H1 (cell line): ENCODE measurements around the gene MYO16. TPM values are rescaled to one million over a fixed set of nuclear protein-coding genes. Genes with fewer than 3 reads are reported as not detected.

Experiments
- CTCF ChIA-PET: fragments of 300-600 bp; sonication (Branson Sonifier 250); formaldehyde crosslinking; loops from one replicate; lab custom pipeline; 2021; ENCODE audit not compliant: partially characterized antibody; lab: Charles Lee
- POLR2A ChIA-PET: fragments of 300-600 bp; sonication (Branson Sonifier 250); formaldehyde crosslinking; loops from one replicate; lab custom pipeline; 2021; ENCODE audit warnings: inconsistent platforms; ENCODE audit not compliant: partially characterized antibody; lab: Charles Lee
- DNase-seq, 2 experiments: peaks; one replicate each; pipeline versions ENCODE4 v3.0.0 to v3.0.0-alpha.2; 2010 to 2022; ENCODE audit warnings: low spot score in 2 of 2, low read depth in 1 of 2, mixed read lengths in 1 of 2
- FAIRE-seq: peaks from 2 replicates; lab custom pipeline; 2011; peaks lifted over from hg19 to GRCh38; lab: Jason Lieb, UNC
- H2AFZ ChIP-seq: 2 replicates; pipeline ENCODE4 v1.8.1; 2012; ENCODE audit warnings: low read length, inconsistent platforms
- H2AK5ac ChIP-seq: 2 replicates; pipeline ENCODE4 v1.6.1; 2013; ENCODE audit warnings: low read depth, low read length
- H2BK120ac ChIP-seq: replicated peaks from 2 replicates; pipeline ENCODE3; 2013; ENCODE audit warnings: low read depth, low read length, inconsistent platforms
- H2BK12ac ChIP-seq: 2 replicates; pipeline ENCODE4 v1.6.1; 2013; ENCODE audit warnings: low read depth, low read length
- H2BK15ac ChIP-seq: 2 replicates; pipeline ENCODE4 v1.6.1; 2013; ENCODE audit warnings: low read length
- H2BK20ac ChIP-seq: 2 replicates; pipeline ENCODE4 v1.6.1; 2013; ENCODE audit warnings: low read length
- H2BK5ac ChIP-seq: 2 replicates; pipeline ENCODE4 v1.6.1; 2013; ENCODE audit warnings: low read depth, low read length
- H3K14ac ChIP-seq: 2 replicates; pipeline ENCODE4 v1.6.1; 2013; ENCODE audit warnings: inconsistent platforms; ENCODE audit not compliant: insufficient read length
- H3K18ac ChIP-seq: 2 replicates; pipeline ENCODE4 v1.6.1; 2013; ENCODE audit warnings: low read length; ENCODE audit errors: extremely low read depth
- H3K23ac ChIP-seq: 2 replicates; pipeline ENCODE4 v1.6.1; 2013; ENCODE audit warnings: inconsistent platforms; ENCODE audit not compliant: insufficient read length
- H3K23me2 ChIP-seq: 2 replicates; pipeline ENCODE4 v1.6.1; 2013; ENCODE audit warnings: low read depth, low read length
- H3K27ac ChIP-seq: 2 replicates; pipeline ENCODE4 v1.6.1; 2011; ENCODE audit warnings: low read depth, low read length, inconsistent platforms
- H3K27me3 ChIP-seq, 4 experiments: replicated peaks in 1 of 4; 1 replicate in 1 of 4; 2 replicates in 3 of 4; pipeline versions ENCODE4 v1.6.1 to v1.8.1; 2011 to 2013; ENCODE audit warnings: low read length in 3 of 4, mild to moderate bottlenecking in 3 of 4, inconsistent platforms in 2 of 4, mixed read lengths in 2 of 4, moderate library complexity in 1 of 4; ENCODE audit not compliant: control insufficient read depth in 3 of 4, insufficient read depth in 3 of 4; ENCODE audit errors: extremely low read depth in 1 of 4
- H3K36me3 ChIP-seq, 4 experiments: 2 replicates each; pipeline versions ENCODE4 v1.6.1 to v1.8.1; 2011 to 2013; ENCODE audit warnings: mild to moderate bottlenecking in 4 of 4, low read length in 3 of 4, moderate library complexity in 2 of 4, control low read depth in 1 of 4, inconsistent platforms in 1 of 4; ENCODE audit not compliant: insufficient read depth in 4 of 4, control insufficient read depth in 2 of 4
- H3K4ac ChIP-seq: replicated peaks from 2 replicates; pipeline ENCODE3; 2013; ENCODE audit warnings: low read length, low read depth, mixed read lengths, inconsistent platforms; ENCODE audit not compliant: insufficient read length
- H3K4me1 ChIP-seq, 4 experiments: replicated peaks in 1 of 4; 1 replicate in 1 of 4; 2 replicates in 3 of 4; pipeline versions ENCODE4 v1.6.1 to v1.8.1; 2011 to 2013; ENCODE audit warnings: low read length in 3 of 4, inconsistent platforms in 2 of 4, mixed read lengths in 1 of 4; ENCODE audit not compliant: insufficient read depth in 4 of 4, control insufficient read depth in 3 of 4
- H3K4me2 ChIP-seq, 2 experiments: 2 replicates each; pipeline versions ENCODE4 v1.6.1 to v1.8.1; 2011 to 2013; ENCODE audit warnings: low read depth in 2 of 2, low read length in 2 of 2, control low read depth in 1 of 2, inconsistent platforms in 1 of 2, mild to moderate bottlenecking in 1 of 2; ENCODE audit not compliant: insufficient read depth in 1 of 2
- H3K4me3 ChIP-seq, 4 experiments: fragments of 200-600, 300-600 bp in 1 of 4; sonication (generic), shearing (Covaris generic), sonication (Bioruptor Twin) in 1 of 4; 2 replicates each; pipeline versions ENCODE4 v1.5.1 to v1.8.1; 2011 to 2016; ENCODE audit warnings: low read length in 4 of 4, low read depth in 3 of 4, control low read depth in 2 of 4, inconsistent platforms in 2 of 4, mild to moderate bottlenecking in 2 of 4, mixed read lengths in 1 of 4, moderate library complexity in 1 of 4; ENCODE audit not compliant: insufficient read depth in 2 of 4; ENCODE audit errors: extremely low read depth in 1 of 4
- H3K56ac ChIP-seq: replicated peaks from 2 replicates; pipeline ENCODE3; 2013; ENCODE audit warnings: low read depth, mild to moderate bottlenecking, mixed read lengths, low read length, inconsistent platforms; ENCODE audit not compliant: insufficient read length
- H3K79me1 ChIP-seq: 2 replicates; pipeline ENCODE4 v1.6.1; 2013; ENCODE audit warnings: low read depth, low read length, control low read depth
- H3K79me2 ChIP-seq, 2 experiments: 2 replicates each; pipeline versions ENCODE4 v1.6.1 to v1.8.1; 2012 to 2013; ENCODE audit warnings: low read length in 2 of 2, mild to moderate bottlenecking in 2 of 2, inconsistent platforms in 1 of 2; ENCODE audit not compliant: insufficient read depth in 2 of 2, control insufficient read depth in 1 of 2
- H3K9ac ChIP-seq, 4 experiments: replicated peaks in 1 of 4; 1 replicate in 1 of 4; 2 replicates in 3 of 4; pipeline versions ENCODE4 v1.6.1 to v1.8.1; 2011 to 2013; ENCODE audit warnings: low read depth in 3 of 4, low read length in 3 of 4, control low read depth in 2 of 4, mild to moderate bottlenecking in 2 of 4, moderate library complexity in 2 of 4, inconsistent platforms in 1 of 4; ENCODE audit errors: extremely low read depth in 1 of 4
- H3K9me3 ChIP-seq, 2 experiments: 2 replicates each; pipeline versions ENCODE4 v1.6.1 to v1.8.1; 2012 to 2013; ENCODE audit warnings: mild to moderate bottlenecking in 2 of 2, moderate library complexity in 2 of 2, control low read depth in 1 of 2, inconsistent platforms in 1 of 2, low read depth in 1 of 2, low read length in 1 of 2, mixed read lengths in 1 of 2; ENCODE audit not compliant: insufficient read depth in 2 of 2
- H4K20me1 ChIP-seq, 2 experiments: replicated peaks in 1 of 2; 2 replicates each; pipeline versions ENCODE3 to v1.8.1; 2011 to 2013; ENCODE audit warnings: inconsistent platforms in 2 of 2, low read length in 2 of 2, mild to moderate bottlenecking in 1 of 2; ENCODE audit not compliant: insufficient read depth in 2 of 2, control insufficient read depth in 1 of 2
- H4K5ac ChIP-seq: 2 replicates; pipeline ENCODE4 v1.6.1; 2013; ENCODE audit warnings: low read length, low read depth, mixed read lengths, inconsistent platforms; ENCODE audit not compliant: insufficient read length
- H4K8ac ChIP-seq: 2 replicates; pipeline ENCODE4 v1.8.0; 2013; ENCODE audit warnings: mild to moderate bottlenecking, moderate library complexity, low read length, inconsistent platforms; ENCODE audit not compliant: insufficient read depth; ENCODE audit errors: extremely low read depth
- H4K91ac ChIP-seq: replicated peaks from 2 replicates; pipeline ENCODE3; 2013; ENCODE audit warnings: low read length, mixed read lengths, inconsistent platforms; ENCODE audit not compliant: insufficient read length
- FOSL1 ChIP-seq: IDR thresholded peaks from 2 replicates; pipeline ENCODE4 v1.6.1; 2011; ENCODE audit warnings: mild to moderate bottlenecking, low read depth, low read length, moderate library complexity; ENCODE audit not compliant: insufficient read depth
- GABPA ChIP-seq: IDR thresholded peaks from 2 replicates; pipeline ENCODE4 v1.6.1; 2011; ENCODE audit warnings: mild to moderate bottlenecking, low read length, moderate library complexity, borderline replicate concordance; ENCODE audit not compliant: insufficient read depth
- KDM5A ChIP-seq: fragments of 200-600 bp; IDR thresholded peaks from 2 replicates; pipeline ENCODE4 v1.7.1; 2012; ENCODE audit warnings: mild to moderate bottlenecking, low read length, inconsistent platforms, mixed read lengths
- NANOG ChIP-seq: IDR thresholded peaks from 2 replicates; pipeline ENCODE4 v1.6.1; 2011; ENCODE audit warnings: low read length, low read depth, mild to moderate bottlenecking, inconsistent platforms; ENCODE audit not compliant: insufficient read depth, poor library complexity, severe bottlenecking
- NRF1 ChIP-seq: IDR thresholded peaks from 2 replicates; pipeline ENCODE4 v1.6.1; 2011; ENCODE audit warnings: mild to moderate bottlenecking, low read depth, low read length, improper control_type of control experiment
- PHF8 ChIP-seq: fragments of 200-600 bp; sonication (generic); conservative IDR thresholded peaks from 2 replicates; pipeline ENCODE4 v1.7.1; 2012; ENCODE audit warnings: low read depth, mild to moderate bottlenecking, inconsistent platforms, low read length, moderate library complexity
- RAD21 ChIP-seq, 2 experiments: IDR thresholded peaks in 1 of 2; conservative IDR thresholded peaks in 1 of 2; 2 replicates each; pipeline ENCODE4 v1.6.1; 2011; ENCODE audit warnings: low read depth in 2 of 2, low read length in 2 of 2, improper control_type of control experiment in 1 of 2, inconsistent platforms in 1 of 2, mild to moderate bottlenecking in 1 of 2, moderate library complexity in 1 of 2
- SP2 ChIP-seq: IDR thresholded peaks from 2 replicates; pipeline ENCODE4 v1.6.1; 2012; ENCODE audit warnings: mild to moderate bottlenecking, low read length, inconsistent platforms
- SRF ChIP-seq: IDR thresholded peaks from 2 replicates; pipeline ENCODE4 v1.6.1; 2011; ENCODE audit warnings: mild to moderate bottlenecking, low read depth, low read length, moderate library complexity
- TAF1 ChIP-seq: IDR thresholded peaks from 2 replicates; pipeline ENCODE4 v1.6.1; 2011; ENCODE audit warnings: mild to moderate bottlenecking, low read depth, low read length
- TBP ChIP-seq: IDR thresholded peaks from 2 replicates; pipeline ENCODE4 v1.6.1; 2011; ENCODE audit warnings: low read depth, low read length, improper control_type of control experiment
- TCF12 ChIP-seq: IDR thresholded peaks from 2 replicates; pipeline ENCODE4 v1.6.1; 2011; ENCODE audit warnings: low read depth, mild to moderate bottlenecking, low read length
- USF2 ChIP-seq: IDR thresholded peaks from 2 replicates; pipeline ENCODE4 v1.6.1; 2011; ENCODE audit warnings: low read length, improper control_type of control experiment
- ZNF274 ChIP-seq: IDR thresholded peaks from 2 replicates; pipeline ENCODE4 v1.7.0; 2012; ENCODE audit warnings: low read length, borderline replicate concordance; ENCODE audit errors: extremely low read depth
- WGBS, 2 experiments: shearing (Covaris generic) in 1 of 2; methylation state at CpG; one replicate each; pipeline versions ENCODE4 v1.1.6 to v1.1.7; 2013 to 2015; ENCODE audit warnings: low lambda C conversion rate in 2 of 2, mixed read lengths in 2 of 2, inconsistent platforms in 1 of 2, low coverage in 1 of 2, missing lambda C conversion rate in 1 of 2; ENCODE audit not compliant: insufficient replicate concordance in 2 of 2, insufficient coverage in 1 of 2, insufficient read length in 1 of 2; ENCODE audit errors: extremely low coverage in 1 of 2, missing lambda C conversion rate in 1 of 2; 5-methylcytosine and 5-hydroxymethylcytosine counted together
- polyA plus RNA-seq, 7 experiments: library from polyadenylated mRNA; depleted of rRNA in 3 of 7; stranded (reverse) in 5 of 7; unstranded in 2 of 7; fragments of >200 nt in 5 of 7; fragments of 200-250 nt in 2 of 7; gene quantifications; 1 replicate in 5 of 7; 2 replicates in 1 of 7; 4 replicates in 1 of 7; pipeline versions ENCODE4 v1.2.1 to v1.2.3, GENCODE V29; 2011 to 2013; ENCODE audit warnings: missing spikeins in 2 of 7, mixed read lengths in 2 of 7
- total RNA-seq: library from RNA; stranded (reverse); fragmentation: NEBNext Ultra II Directional; extraction: Animal tissue kit (Norgen Biotek cat#: 25700); gene quantifications from 2 replicates; pipeline ENCODE4 v1.2.1, GENCODE V29; 2021

Gene MYO16
- total and polyA plus RNA-seq, 2 of the 8 experiments (the other 6 are each of a cell fraction or from before 2014, with no cell fraction given): 0.02 to 0.22 TPM

- Histone ChIP-seq H2AK5ac (no peak overlapping the region), H3K4me3 (no peak overlapping the region), H3K14ac (no peak overlapping the region), H3K9me3 (no peaks in the 10 kb centered on the region), H2AFZ (no peak overlapping the region), H4K20me1 (no peaks in the 10 kb centered on the region), H4K91ac (no peak overlapping the region), H3K56ac (no peak overlapping the region), H4K5ac (no peak overlapping the region), H2BK12ac (no peak overlapping the region), H4K8ac (no peak overlapping the region), H3K36me3 (no peaks in the 10 kb centered on the region), H3K23ac (no peak overlapping the region), H2BK5ac (no peak overlapping the region), H3K9ac (no peak overlapping the region), H3K23me2 (no peaks in the 10 kb centered on the region), H3K4me1 (no peaks in the 10 kb centered on the region), H3K27me3 (no peaks in the 10 kb centered on the region), H2BK120ac (no peak overlapping the region), H2BK20ac (no peak overlapping the region), H3K79me1 (no peaks in the 10 kb centered on the region), H3K27ac (no peak overlapping the region), H3K18ac (no peak overlapping the region), H3K4me2 (no peak overlapping the region), H3K79me2 (no peaks in the 10 kb centered on the region), H3K4ac (no peak overlapping the region), H2BK15ac (no peak overlapping the region)
- FAIRE-seq (no peak), DNase-seq (no peak)
- 87% methylated on average over 6 of the region's 6 CpGs; no CpG with 5 or more reads in 1 of the 2 experiments for WGBS, 2 experiments
- POLR2A ChIA-PET: no interaction called here
- CTCF ChIA-PET: no interaction called here
- TF ChIP-seq USF2 (no peak), FOSL1 (no peak), SP2 (no peak), SRF (no peak), TBP (no peak), NANOG (no peak), PHF8 (no peak), ZNF274 (no peak), TCF12 (no peak), TAF1 (no peak), NRF1 (no peak), KDM5A (no peak), GABPA (no peak), RAD21 (IDR thresholded peaks at IDR 0.05 in 1 of 2, conservative IDR thresholded peaks at IDR 0.05 in 1 of 2; ENCODE audit: low read depth in 2 of 2, low read length in 2 of 2) (no peak)
Measured at GRCh38 chr13:108967371-108967770, 338.0 kb downstream of the MYO16 start.
